ENCODE measurements around the gene BANP.
"Not testable (repeated sequence)": the region's sequence is repeated elsewhere in the genome, so short reads cannot be mapped to it uniquely, and the experiment has no call there.

The BANP gene

DNA sequence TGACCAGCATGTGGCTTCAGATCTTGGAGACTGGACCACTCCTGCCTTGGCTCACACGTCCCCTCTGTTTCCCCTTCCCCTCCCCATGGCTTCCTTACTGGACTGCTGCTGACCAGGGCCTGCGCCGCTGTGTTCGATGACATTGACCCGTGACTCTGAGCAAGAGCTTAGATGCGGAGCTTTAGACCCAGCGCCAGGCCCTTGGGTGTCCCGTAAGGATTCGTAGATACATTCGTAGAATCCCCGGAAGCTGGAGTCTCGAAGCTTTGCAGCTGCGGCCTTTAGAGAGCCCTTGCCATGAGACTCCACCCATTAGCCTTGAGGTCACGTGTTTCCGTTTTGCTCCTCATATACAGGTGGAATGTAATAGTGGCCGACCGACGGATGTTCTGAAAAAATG, 65.2 kb downstream of the BANP start:
- not testable (repeated sequence) for DNase-seq (ENCODE audit: low read depth)

DNA sequence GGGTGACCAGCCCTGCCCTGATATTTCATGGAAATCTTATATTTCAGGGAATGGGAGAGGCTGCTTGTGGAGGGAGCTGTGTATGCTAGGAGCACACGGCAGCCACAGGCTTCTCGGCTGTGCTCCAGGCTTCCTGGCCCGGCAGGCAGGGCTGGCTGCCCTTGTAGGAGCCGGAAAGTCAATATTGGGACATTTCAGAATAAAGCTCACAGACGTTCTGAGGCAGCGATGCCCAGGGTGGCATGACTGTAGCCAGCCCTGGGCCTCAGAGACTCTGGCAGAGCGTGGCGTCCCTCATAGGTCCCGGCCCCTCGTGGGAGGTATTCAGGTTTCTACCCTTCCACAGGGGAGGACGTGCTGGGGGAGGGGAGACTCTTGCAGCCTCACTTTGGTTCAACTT, 65.7 kb downstream of the BANP start:
- no peak for DNase-seq (ENCODE audit: low read depth)

- no peak for DNase-seq (ENCODE audit: low read depth)
Measured at GRCh38 chr16:88017587-88018101, 66.4 kb downstream of the BANP start.

GRCh38 chr16:88018382-88018781, 67.1 kb downstream of the BANP start:
- not testable (repeated sequence) for DNase-seq (ENCODE audit: low read depth)

GRCh38 chr16:88019041-88019820, 68.0 kb downstream of the BANP start:
- not testable (repeated sequence) for DNase-seq (ENCODE audit: low read depth)

- no peak for DNase-seq (ENCODE audit: low read depth)
Measured at GRCh38 chr16:88019821-88020515, 68.7 kb downstream of the BANP start.

GRCh38 chr16:88020516-88020885, 69.3 kb downstream of the BANP start:
- DNase-seq (ENCODE audit: low read depth): no peak

DNA sequence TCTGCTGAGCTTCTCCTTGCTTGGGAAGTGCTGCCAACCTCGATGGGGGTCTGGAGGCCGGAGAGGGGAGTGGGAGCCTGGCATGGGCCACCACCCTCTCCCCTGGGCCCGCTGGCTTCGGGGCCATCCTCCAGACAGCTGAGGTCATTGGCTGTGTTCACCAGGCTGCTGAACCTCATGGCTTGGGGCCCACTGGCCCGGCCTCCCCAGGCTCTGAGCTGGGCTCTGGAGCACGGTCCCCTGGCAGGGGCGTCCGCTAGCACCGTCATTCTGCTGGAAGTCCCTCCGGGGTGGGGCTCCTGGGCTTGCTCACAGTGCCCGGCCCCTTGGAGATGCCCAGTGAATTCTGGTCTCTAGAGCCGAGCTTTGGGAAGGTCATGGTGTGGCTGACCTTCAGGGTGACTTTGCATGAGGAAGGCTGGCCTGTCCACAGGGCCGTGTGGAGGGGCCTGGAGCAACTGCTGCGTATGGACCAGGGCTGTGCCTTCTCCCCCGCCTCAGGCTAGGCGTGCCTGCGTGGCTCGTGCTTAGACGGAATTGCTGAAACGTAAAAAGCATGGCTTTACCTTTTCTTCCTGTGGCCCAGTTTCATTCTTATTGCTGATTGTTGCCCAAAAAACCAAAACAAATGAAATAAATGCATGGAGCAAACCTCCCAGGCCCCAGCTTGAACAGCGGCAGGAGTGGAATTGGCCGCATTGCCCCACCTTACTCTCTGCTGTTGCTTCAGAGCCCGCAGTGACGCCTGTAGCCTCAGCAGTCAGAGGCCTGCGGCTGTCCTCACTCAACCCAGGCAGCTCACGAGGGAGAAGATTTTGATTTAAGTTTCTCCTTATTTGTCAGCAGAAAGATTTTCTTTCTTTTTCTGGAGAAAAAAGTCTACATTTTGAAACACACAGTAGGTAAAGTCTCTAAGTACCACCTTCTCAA, 70.1 kb downstream of the BANP start:
- not testable (repeated sequence) for DNase-seq (ENCODE audit: low read depth)

- no peak for DNase-seq (ENCODE audit: low read depth)
Measured at GRCh38 chr16:88022076-88023042, 71.1 kb downstream of the BANP start.

DNA sequence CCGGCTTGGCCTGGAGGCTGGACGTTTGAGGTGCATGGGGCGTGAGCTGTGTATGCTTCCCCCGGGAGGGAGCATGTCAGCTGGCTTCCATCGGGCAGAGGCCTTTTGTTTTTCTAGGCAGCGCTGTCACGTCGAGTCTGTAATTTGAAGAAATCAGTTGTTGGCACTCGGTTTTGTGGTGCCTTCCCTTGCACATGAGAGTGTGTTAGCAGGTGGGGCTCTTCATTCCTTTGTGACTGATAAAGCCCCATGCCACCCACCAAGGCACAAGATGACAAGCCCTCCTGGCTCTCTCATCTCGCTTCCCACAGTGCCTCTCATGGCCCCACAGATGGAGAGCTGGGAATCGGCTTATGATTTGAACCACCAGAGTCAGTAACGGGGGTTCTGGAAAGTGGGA, 72.1 kb downstream of the BANP start:
- DNase-seq (ENCODE audit: low read depth): no peak

DNA sequence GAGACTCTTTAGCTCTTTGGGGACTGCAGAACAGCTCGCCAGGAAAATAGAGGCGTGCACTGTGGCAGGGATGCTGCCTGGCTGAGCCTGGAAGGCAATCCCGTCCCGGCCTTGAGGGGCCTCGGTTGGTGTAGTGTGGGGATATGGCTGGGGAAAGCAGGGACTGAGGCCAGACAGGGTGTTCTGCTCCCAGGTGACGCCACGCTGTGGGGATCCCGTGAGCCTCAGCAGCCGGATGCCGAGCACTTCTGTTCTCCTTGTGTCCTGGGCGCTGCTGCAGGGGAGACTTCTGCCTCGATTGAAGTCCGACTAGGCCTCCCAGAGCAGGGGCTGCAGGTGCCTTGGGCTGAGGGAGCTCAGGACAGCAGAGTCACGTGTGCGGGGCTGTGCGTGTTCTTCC, 72.6 kb downstream of the BANP start:
- no peak for DNase-seq (ENCODE audit: low read depth)

- DNase-seq (ENCODE audit: low read depth): not testable (repeated sequence)
Measured at GRCh38 chr16:88024491-88025085, 73.4 kb downstream of the BANP start.

DNA sequence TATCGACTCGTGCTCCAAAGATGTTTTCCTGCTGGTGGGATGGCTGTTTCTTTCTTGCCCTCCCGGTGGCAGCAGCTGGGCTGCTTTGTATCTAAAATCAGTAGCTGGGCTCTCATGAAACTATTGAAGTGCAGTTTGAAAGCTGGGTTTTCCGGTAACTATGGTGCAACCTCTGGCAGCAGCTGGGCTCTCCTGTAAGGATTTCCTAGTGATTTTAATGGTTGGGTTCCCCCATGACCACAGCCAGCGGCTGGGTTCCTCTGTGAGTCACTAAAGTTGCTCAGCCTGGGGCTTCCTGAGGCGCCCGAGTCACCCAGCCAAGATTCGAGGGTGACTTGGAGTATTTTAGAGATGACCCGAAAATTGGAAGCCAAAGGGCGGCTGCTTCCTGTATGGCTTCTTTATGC, 73.9 kb downstream of the BANP start:
- not testable (repeated sequence) for DNase-seq (ENCODE audit: low read depth)

DNA sequence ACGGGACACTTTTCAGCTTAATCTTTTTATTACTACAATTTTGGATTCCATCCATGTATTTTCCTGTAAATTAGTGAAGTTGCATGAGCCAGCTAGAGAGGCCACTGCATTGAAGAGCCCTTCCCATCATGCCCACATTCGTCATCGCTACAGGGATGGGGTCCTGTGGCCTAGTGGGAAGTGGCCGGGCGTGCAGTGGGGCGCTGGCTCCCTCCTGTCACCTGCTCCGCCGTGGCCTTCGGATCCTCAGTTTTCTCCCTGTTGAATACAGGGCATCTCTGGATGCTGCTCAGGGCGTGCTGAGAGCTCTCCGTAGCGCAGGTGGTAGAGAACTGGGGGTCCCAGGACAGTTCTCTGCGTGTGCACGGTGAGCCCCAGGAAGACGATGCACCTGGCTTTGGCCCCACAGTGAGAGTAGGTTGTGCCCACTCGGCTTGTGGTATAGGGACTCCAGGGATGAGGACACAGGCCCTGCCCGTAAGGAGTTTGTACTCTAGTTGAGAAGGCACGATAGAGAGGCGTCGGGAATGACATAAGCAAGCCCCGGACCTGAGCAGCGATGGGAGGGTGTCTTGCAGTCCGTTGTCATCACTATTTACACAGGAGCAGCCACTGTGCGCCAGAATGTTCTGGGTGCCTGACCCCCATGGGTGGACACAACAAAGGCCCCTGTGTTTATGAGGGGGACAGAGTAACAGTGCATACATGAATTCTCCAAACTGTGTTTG, 74.8 kb downstream of the BANP start:
- DNase-seq (ENCODE audit: low read depth): not testable (repeated sequence)

DNA sequence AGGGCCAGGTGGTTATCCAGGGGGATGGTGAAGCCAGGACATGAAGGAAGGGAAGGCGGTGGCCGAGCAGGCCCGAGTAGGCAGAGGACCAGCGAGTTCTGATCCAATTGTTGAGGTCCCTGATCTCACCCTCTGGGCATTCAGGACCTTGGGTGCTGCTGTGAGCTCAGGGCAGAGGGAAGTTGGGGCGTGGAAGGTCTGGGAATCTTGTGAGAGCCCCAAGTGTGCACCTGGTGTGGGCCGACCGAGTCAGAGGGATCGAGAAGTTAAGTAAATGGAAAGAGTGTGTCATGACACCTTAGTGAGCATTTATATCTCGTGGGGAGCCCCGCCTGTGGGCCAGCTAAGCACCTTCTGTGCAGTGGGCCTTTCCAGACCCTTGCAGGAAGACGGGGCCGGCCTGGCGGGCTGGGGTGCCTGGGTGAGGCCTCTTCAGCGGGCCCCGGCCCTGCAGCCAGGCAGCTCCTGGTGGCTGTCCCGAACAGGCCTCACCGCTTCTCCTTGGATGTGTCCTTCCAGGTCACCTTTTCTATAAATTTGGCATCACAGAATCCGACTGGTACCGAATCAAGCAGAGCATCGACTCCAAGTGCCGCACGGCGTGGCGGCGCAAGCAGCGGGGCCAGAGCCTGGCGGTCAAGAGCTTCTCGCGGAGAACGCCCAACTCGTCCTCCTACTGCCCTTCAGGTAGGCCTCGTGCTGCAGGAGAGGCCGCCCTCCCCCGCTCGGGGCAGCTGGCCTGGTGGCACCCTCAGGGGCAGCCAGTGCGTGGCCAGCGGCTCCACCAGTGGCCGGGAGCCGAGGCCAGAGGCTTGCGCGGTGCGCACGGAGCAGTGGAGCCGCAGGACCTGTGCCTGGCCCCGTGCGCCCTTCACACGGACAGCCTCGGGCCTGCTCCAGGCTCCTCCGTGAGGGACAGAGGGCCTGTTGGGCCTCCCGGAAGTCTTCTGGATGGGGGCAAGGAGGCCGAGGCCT, 76.0 kb downstream of the BANP start:
- no peak for DNase-seq (ENCODE audit: low read depth)

GRCh38 chr16:88028177-88028930, 77.1 kb downstream of the BANP start:
- not testable (repeated sequence) for DNase-seq (ENCODE audit: low read depth)

DNA sequence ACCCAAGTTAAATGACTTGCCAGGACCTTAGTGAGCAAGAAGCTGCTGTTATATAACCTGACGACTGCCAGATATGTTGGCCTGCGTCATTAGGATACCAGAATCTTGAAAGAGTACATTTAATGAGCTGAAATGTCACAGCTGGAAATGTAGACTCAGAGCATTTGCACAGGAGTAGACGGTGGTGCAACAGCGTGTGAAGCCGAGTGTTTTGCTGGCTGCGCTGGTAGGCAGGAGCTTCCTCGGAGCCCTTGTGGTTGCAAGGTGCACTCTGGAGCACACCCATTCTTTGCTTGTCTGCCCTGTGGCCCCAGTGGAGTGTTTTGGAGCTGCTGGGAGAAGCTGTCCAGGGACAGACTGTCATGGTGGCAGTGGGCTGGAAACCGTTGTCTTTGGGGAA, 79.3 kb downstream of the BANP start:
- DNase-seq (ENCODE audit: low read depth): no peak

GRCh38 chr16:88030961-88031360, 79.7 kb downstream of the BANP start:
- DNase-seq (ENCODE audit: low read depth): not testable (repeated sequence)
